DND-41 (cell line): ENCODE results near the gene MLXIPL.

Experiments
- EZH2 ChIP-seq: IDR thresholded peaks from 3 replicates; pipeline ENCODE4 v1.6.1; 2012; ENCODE audit warnings: borderline replicate concordance, low read depth, mild to moderate bottlenecking, moderate library complexity, low read length, inconsistent platforms; ENCODE audit not compliant: severe bottlenecking
- TF ChIP-seq, protein P1 (sequence below): IDR thresholded peaks from 2 replicates; pipeline ENCODE4 v1.5.1; 2012; ENCODE audit warnings: borderline replicate concordance, low read length, moderate library complexity, mild to moderate bottlenecking; ENCODE audit not compliant: poor library complexity, severe bottlenecking; ENCODE audit errors: extremely low read depth

DNA sequence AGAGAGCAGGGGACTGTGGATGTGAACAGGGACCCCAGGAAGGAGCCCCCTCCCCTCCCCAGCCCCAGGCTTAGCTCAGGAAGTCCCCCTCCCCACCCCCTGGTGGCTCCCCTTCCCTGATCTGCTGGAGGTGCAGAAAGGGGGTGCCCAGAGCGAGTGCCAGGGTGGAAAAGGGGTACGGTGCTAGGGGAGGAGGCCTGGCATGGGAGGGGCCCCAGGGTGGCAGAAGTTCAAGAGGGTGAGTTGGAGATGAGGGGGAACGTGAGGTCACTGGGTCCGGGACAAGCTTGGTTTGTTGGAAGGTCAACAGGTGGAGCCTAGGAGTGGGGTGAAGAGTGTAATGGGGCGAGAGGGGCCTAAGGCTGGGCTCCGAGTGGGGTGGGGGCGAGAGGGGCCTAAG lies 24.4 kb downstream of the MLXIPL start:
- TF ChIP-seq, protein P1, sequence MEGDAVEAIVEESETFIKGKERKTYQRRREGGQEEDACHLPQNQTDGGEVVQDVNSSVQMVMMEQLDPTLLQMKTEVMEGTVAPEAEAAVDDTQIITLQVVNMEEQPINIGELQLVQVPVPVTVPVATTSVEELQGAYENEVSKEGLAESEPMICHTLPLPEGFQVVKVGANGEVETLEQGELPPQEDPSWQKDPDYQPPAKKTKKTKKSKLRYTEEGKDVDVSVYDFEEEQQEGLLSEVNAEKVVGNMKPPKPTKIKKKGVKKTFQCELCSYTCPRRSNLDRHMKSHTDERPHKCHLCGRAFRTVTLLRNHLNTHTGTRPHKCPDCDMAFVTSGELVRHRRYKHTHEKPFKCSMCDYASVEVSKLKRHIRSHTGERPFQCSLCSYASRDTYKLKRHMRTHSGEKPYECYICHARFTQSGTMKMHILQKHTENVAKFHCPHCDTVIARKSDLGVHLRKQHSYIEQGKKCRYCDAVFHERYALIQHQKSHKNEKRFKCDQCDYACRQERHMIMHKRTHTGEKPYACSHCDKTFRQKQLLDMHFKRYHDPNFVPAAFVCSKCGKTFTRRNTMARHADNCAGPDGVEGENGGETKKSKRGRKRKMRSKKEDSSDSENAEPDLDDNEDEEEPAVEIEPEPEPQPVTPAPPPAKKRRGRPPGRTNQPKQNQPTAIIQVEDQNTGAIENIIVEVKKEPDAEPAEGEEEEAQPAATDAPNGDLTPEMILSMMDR, result no peak
- no peak for TF ChIP-seq EZH2
